Measurements from ENCODE around the gene BAG5.

BAG5 gene

GRCh38 chr14:103563844-103564505, 1.5 kb upstream of the BAG5 start:
- peak; percentile 37 for DNase-seq

GRCh38 chr14:103563226-103563620, 766 bp upstream of the BAG5 start:
- DNase-seq, result no peak

DNA sequence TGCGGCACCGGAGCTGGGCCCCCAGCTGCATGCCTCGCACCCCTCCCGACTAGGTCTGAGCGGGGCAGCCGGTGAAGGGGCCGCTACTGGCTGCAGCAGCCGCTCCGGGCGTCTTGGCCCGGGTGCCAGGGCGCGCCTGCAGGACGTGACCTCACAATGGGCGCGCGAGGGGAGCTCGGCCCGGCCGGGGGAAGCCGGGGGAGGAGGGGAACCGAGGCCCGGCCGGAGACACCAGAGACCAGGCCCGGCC, 353 bp downstream of the BAG5 start:
- DNase-seq, result peak; percentile 46

- peak; percentile 46 for DNase-seq
These were observed 877 bp downstream of the BAG5 start for GRCh38 chr14:103561381-103562178.

DNA sequence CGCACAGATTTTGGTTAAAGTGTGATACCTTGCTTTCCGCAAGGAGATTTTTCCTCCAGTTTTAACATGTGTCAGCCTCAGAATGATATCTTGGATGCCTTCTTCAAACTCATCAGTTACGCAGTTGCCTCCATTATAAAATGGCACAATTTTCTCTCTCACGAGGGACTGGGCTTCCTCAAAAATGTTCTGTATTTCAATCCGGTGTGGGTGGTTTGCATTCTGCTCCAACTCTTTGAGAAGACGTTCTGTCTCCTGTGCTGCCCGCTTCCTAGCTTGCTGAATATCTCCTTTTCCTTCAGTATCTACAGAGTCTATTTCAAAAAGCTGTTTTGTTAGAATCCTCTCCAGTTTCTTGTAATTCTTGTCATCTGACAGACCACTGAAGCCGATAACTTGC, 1.8 kb downstream of the BAG5 start:
- no peak for DNase-seq

DNA sequence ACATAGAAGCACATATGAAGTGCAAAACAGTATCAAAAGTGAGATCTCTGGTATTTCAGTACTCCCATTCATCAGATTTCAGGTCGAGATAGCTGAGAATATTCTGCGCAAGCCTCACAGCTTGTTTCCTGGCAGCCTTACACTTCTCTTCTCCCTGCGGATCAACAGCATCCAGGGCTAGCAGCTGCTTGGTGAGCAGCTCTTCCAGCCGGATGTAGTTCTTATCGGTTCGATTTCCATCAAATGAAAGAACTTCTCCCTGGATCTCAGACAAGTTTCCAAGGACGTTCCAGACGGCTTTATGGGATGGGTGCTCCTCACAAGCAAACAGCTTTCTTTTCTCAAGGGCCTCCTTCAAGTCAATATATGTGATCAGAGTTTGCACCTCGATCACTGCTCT, 2.7 kb downstream of the BAG5 start:
- DNase-seq, result no peak

DNA sequence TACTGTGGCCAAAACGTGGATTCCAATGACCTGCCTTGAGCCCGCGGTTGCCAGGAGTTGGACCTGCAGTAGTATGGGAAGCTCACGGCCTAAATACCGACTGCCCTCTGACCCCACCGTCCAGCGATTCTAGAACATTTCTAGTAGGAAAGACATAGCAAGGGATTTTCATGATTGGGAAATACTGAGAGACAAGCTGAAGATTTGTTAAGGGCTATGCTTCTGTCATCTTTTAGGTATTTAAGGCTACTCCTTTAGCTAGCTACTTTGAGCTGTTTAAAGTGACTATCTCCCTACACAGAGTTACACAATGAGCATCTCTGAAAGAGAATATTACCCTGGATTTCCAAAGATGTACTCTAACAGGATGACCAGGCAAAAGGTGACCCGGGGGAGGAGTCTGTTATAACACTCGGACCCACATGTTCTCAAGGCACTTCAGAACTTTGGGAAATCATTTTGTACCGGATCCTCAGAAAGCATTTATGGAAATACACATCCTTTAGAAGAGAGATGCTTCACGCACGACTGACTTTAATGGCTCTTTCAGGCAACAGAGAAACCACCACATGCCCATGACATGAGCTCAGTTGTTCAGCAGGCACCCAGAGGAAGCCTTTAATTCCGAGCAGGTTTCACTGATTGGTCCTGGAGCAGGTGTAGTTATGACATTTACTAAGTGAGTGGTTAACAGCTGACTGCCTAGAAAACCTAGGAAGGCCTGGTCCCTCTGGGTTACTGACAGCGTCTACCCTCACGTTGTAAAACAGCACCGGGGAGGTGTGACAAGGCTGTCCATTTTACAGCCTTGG, 4.2 kb downstream of the BAG5 start:
- DNase-seq, result no peak

DNA sequence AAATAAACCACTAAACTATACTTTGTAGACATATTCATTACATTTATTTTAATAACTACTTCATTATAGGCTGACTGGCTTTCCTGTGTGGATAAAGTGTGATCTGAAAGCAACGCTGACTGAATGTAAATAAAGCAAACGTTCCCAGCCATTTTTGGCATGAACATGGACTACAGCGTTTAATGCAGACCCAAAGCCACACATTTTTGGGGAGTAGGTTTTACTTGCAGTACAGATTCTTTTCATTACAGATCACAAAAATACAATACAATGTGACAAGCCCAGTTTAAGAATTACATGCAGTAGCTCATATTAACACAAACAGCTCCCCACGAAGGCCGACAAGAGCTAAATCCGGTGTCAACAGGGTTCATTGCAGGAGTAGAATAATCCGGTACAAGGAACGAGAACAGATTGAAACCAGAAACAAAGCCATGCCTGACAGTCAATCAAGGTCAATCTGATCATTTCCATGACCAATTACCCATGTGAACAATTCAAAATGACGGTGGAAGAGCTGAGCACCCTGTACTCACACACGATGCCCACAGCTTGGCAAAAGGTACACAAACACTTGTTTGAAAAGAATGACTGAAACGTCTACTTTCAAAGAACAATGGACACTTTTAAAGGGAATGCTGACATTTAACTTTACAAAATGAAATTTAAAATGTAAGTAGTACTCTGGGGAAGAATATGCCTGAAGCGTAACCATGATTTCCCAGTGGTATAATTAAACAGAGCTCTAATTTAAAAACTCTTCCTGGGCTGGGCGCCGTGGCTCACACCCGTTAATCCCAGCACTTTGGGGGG, 5.3 kb downstream of the BAG5 start:
- DNase-seq, result no peak

DNA sequence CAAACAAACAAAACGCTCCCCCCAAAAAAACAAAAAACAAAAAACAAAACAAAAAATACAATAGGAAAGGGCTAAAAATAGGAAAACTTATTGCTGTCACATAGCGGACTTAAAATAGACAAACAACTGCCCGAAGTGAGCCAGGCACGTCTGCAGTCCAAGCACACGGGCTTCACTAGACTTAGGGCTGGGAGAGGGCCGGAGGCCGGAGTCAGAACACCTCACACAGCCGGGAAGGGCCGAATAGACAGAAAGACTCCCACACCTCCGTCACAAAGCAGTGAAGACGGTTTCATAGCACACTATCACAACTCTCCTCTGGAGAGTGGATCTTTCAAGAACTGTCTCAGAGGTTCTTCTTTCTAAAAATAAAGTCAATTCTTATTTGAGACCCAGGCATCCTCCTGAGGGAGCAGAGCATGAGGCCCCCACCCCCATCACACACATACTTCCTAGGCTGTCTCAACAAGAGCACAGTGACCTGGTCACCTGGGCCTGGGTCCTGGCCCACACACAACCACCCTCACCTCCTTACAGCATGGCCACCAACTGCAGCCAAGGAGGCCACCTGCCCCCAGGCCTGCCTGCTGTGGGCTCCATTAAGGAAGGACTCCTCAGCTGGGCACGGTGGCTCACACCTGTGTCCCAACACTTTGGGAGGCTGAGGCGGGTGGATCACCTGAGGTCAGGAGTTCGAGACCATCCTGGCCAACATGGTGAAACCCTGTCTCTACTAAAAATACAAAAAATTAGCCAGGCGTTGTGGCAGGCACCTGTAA, 6.7 kb downstream of the BAG5 start:
- DNase-seq, result no peak

DNA sequence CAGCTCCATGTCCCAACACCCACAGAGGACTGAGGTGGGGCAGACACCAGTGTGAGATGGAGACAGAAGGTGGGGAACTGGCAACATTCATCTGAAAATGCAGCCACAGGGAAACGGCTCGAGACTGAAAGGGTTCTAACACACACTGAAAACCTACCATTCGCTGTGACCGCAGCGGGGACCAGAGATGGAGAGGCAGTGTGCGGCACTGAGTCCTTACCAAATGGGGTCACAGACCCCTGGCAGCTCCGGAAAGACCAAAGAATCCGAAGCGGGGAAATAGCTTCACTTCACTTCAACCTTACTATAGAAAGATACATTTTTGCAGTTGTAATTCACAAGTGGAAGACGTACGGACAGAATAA, 9.6 kb downstream of the BAG5 start:
- no peak for DNase-seq

DNA sequence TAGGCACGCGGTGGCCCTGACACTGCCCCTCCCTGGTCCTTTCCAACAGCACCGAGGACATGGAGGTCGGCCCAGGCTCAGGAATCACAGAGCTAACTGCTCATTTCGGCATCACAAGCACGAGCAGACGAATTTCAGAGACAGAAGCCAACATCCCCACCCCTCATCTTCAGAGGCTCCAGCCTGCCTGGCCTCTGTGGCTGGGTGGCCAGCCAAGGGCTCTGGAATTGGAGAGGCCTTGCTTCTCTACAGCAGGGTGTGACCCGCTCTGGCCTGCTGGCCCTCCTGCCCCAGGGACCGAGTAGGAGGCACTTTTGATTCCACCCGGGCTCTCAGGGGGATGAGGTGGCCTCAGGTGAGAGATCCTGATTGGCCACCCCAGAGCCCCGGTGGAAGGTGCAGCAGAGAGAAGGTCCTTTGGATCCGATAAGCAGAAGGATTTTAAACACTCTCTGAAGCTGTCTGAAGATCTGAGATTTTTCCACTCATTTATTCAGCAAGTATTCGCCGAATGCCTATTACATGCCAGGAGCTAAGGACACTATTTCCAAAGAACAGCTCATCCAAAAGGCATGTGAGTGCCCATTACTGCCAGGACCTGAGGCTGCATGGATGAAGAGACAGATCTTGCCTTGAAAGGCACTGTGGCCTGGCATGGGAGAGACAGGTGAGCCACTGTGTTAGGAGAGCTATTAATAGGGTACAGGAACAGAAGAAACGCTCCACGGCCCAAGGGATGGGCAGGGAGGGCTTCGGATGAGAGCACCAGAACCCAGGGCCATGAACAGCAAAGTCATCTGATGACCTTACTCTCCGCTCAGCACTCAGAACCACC, 10.2 kb downstream of the BAG5 start:
- DNase-seq, result no peak

DNA sequence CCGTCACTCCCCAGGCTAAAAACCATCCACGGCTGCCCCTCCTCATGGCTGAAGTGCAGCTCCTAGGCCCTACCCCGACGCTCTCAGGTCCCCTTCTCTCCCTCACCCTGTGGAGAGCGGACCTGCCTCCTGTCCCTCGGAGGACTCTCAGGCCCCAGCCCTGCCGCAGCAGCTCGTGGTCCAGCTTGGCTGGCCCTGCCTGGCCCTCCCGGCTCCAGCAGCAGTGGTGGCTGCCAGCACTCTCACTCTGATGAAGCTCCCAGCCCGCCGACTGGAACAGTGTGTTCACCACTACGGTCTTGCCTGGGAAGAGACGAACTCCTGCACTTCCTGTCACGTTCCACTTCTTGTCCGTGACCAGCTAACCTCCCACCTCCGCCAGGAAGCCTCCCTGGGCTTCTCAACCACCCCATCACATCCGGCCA, 11.1 kb downstream of the BAG5 start:
- no peak for DNase-seq

GRCh38 chr14:103550451-103551337, 11.8 kb downstream of the BAG5 start:
- DNase-seq, result peak; percentile 83

GRCh38 chr14:103549361-103550311, 12.8 kb downstream of the BAG5 start:
- no peak for DNase-seq

DNA sequence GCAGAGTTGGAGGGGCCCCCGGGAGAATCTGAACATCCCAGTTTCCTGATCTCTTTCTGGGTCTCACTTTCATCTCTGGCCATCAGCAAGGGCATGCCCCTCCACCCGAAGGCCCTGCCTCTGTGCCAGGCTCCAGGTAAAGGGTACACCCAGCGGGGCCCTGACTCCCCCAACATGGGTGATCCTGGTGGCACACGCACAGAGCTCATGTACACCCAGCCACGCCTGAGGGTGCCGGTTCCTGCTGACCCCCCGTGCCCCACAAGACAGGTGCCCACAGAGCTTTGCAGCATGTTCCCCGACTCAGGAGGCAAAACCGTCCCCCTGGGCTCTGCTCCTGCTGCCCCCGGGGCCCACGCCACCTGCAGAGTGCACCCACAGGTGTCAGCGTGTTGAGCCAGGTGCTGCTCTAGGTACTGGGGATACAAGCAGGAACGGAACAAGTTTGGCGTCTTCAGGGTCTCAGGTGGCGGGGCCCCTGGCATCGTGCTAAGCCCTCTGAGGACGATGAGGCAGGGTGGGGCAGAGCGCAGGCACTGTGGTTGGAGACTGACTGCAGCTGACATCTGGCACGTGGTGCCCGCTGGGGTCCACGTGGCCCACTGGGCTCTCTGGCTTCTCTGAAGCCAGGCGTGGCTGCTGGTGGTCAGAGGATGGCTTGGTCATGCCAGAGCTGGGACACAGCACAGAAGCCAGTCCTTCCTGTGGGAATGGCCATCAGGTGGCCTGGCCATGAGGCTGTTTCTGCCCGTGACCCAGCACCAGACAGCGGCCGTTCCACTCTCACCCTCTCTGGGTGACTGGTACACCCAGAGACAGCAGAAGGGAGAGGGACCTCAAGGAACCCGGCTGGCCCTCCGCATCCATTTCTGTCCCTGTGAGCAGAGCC, 13.8 kb downstream of the BAG5 start:
- no peak for DNase-seq

- DNase-seq, result no peak
These were observed 14.5 kb downstream of the BAG5 start for GRCh38 chr14:103547941-103548462.

DNA sequence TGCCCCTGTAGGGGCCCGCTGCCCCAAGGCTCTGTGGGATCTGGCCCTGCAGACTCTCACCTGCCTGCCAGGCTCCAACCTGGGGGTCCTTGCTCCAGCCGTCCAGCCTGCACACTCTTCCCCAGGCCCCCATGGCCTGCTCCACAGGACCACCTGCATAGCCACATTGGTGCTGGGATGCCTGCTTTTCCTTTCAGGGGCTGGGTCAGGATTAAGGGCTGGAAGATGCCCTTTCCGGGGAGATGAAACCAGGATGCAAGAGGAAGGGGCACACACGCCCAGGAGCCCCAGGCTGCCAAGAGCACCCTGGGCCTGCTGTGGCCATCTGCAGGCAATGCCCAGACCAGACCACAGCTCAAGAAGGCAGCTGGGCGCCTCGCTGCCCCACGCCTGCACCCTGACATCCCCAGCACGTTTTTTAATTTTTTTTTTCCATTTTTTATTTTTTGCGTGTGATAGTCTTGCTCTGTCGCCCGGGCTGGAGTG, 15.0 kb downstream of the BAG5 start:
- DNase-seq, result no peak

Data from COR-L47 (cell line).